ENCODE results near the gene HNRNPL.
"Not testable (repeated sequence)": the region's sequence is repeated elsewhere in the genome, so short reads cannot be mapped to it uniquely, and the experiment has no call there.

The HNRNPL gene

GRCh38 chr19:38821230-38821825 is 28.5 kb downstream of the HNRNPL start:
- DNase-seq = not testable (repeated sequence)

- no peak for DNase-seq
Measured at GRCh38 chr19:38819231-38819920, 30.4 kb downstream of the HNRNPL start.

GRCh38 chr19:38817081-38817480 is 32.7 kb downstream of the HNRNPL start:
- DNase-seq = no peak

DNA sequence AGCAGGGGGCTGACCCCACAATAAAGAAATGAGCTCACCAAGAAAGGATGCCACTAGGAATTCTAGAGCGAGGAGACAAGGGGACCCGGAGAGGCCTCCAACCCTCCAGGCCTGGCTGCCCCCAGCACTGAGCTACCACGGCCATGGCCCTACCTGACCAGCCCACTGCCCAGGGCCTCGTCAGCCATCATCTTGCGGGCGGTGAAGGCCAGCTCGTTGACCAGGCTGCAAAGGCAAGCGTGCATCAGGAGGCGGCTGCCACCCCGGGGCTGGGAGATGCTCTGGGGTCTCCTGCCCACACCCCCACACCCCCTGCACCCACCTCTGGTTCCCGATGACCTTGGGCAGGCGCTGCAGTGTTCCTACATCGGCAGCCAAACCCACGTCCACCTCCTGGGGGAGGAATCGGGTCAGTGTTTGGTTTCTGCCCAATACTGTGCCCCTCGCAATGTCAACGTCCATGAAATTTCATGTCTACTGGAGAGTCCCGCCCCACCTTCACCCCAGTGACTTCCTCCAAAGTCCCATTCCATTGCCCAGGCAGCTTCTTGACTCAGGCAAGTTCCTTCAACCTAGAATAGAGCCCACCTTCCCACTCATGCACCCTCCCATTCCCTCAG is 33.5 kb downstream of the HNRNPL start:
- no peak for DNase-seq

DNA sequence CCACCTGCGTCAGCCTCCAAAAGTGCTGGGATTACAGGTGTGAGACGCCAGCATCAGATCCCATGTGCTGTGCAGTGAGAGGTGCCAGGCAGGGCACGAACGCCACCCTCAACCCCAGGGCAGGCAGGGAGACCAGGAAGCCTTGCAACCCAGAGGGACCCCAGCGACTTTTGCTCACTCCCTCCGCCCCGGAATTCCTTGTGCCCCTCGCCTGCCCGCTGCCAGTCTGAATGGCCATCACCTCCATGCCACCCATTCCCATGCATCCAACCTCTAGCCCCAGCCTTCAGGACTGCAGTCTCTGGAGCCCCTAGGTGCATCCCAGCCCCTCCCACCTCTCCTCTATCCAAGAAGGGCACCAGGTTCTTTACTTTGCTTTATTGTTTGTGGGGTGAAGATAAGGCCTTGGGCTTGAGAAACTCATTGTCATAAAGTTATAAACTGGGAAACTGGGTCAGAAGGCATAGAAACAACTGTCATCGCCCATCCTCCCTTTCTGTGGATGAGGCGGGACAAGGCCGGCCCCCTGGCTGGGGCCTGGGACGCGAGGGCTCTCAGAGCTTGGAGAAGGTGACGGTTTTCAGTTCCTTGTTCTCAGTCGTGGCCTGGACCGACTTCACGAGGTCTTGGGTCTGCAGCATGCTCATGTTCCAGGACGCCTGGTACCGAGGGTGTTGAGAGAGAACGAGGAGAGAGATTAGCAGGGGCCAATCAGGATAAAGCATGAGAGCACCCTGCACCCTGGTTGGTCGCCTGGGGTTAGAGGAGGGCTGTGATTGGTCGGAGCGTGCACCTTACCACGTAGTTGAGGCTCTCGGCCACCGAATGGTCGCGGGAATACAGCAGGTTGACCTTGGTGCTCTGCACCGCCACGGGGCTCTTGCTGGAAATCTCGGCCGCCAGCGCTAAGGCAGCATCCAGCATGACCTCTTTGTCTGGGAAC is 34.5 kb downstream of the HNRNPL start:
- DNase-seq = no peak

DNA sequence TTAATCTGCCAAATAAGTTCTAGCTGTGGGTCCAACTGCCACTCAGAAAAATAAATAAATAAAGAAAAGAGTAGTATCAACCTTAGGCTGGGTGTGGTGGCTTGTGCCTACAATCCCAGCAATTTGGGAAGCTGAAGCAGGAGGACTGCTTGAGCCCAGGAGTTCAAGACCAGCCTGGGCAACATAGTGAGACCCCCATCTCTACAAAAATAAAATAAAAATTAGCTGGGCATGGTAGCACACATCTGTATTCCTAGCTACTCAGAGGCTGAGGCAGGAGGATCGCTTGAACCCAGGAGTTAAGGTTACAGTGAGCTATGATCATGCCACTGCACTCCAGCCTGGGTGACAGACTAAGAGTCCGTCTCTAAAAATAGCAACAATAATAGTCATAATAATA is 35.9 kb downstream of the HNRNPL start:
- DNase-seq = not testable (repeated sequence)

- DNase-seq = no peak
Measured at GRCh38 chr19:38813323-38813722, 36.5 kb downstream of the HNRNPL start.

- DNase-seq = no peak
Measured at GRCh38 chr19:38812841-38813320, 36.9 kb downstream of the HNRNPL start, which contains the start of gene LGALS4. TSS of gene LGALS4 (minus strand) at chr19:38812945. CDS start at chr19:38812886, 59 bp downstream.

- DNase-seq = no peak
Measured at GRCh38 chr19:38812009-38812840, 37.6 kb downstream of the HNRNPL start.

DNA sequence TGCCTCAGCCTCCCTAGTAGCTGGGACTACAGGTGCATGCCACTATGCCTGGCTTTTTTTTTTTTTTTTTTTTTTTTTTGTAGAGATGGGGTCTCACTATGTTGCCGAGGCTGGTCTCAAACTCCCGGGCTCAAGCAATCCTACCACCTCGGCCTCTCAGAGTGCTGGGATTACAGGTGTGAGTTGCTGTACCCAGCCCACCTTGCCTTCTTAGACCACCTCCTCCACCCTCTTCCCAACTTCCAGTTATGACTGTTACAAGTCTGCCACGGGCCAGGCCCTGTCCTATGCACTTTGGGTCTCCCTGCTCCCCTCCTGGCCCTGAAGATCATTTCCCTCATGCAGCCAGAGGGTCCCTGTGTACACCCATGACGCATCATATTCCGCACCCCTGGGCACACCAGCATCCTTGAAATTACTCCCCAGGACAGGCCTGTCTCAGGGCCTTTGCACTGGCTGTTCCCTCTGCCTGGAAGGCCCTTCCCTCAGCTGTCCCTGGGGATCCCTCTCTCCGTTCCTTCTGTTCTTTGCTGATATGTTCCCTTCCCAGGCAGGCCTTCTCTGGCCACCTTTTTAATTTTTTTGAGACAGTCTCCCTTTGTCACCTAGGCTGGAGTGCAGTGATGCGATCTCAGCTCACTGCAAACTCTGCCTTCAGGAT is 40.1 kb downstream of the HNRNPL start:
- no peak for DNase-seq

DNA sequence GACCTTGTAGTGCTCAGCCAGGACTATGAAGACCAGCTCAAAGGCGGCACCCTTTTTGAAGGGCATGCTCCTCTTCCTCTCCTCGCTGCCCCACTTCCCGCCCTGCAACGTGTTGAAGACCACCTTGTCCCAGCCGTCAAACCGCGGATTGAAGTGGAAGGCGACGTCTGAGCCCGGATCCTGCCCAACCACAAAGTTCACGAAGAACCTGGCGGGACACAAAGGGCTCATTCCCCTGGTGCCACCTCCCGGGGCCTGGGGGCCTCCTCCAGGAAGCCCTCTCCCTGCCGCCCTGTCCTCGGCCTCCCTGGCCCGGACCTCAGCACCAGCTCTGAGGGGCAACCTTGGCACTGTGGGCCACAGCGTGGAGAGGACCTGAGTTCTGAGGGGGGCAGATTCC is 41.0 kb downstream of the HNRNPL start:
- DNase-seq = no peak

- not testable (repeated sequence) for DNase-seq
Measured at GRCh38 chr19:38807374-38808098, 42.2 kb downstream of the HNRNPL start.

DNA sequence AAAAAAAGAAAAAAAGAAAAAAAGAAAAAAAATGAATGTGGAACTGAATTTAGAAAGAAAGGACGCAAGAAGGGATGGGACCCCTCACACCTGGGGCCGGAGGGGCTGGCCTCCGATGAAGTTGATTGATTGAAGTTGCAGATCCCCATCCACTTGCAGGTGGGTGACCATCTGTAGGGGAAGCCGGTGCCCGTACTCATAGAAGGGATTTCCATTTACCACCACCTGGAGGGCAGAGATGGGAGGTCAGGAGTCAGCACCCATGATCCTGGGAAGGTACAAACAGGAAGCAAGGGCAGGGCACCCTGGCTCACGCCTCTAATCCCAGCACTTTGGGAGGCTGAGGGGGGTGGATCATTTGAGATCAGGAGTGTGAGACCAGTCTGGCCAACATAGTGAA is 43.4 kb downstream of the HNRNPL start:
- DNase-seq = no peak

GRCh38 chr19:38805180-38805579 is 44.6 kb downstream of the HNRNPL start:
- DNase-seq = no peak

DNA sequence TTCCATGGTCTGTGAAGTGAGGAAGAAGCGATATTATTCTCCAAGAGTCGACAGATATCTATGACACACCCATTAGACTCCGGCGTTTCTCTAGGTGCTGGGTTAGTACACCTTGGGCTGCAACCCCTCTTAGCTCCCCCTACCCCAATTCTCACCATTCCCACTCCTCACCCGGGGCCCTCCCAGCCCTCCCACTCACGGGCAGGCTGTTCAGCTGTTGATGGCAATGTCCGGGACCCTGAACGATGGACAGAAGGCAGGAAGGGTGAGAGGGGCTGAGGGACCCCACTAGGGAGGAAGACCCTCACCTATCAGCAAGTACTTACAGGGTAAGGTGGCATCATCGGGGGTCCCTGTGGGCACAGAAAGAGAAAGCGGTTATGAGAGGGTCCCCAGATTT is 46.2 kb downstream of the HNRNPL start:
- no peak for DNase-seq

DNA sequence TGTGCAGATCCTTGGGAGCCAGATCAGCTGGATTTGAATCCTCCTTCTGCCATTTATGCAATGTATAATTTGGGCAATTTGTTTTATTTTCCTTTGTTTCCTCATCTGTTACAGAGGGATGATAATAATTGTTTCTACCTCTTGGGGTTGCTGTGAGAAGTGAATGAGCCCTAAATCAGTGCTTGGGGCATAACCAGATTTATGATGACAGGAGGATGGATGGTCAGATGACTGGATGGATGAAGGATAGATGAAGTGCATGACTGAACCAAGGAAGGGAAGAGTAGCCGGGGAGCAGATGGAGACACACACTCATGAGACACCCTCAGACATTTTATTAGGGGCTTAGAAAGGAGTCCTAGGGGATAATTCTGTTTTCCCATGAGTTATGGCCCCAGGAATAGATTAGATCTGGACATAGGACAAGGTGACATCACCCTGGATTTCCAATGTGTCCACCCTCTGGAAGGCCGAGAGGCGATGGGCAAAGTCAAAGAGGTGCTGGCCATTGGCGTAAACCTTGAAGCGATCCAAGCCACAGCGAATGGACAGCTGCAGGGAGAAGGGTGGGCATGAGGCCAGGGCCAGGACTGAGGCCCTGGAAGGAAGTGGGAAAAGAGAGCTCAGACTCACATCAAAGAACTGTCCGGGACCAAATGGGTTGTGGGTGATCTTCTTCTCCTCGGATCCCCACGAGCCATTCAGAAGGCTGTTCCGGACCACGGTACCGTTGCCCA is 48.3 kb downstream of the HNRNPL start:
- no peak for DNase-seq

DNA sequence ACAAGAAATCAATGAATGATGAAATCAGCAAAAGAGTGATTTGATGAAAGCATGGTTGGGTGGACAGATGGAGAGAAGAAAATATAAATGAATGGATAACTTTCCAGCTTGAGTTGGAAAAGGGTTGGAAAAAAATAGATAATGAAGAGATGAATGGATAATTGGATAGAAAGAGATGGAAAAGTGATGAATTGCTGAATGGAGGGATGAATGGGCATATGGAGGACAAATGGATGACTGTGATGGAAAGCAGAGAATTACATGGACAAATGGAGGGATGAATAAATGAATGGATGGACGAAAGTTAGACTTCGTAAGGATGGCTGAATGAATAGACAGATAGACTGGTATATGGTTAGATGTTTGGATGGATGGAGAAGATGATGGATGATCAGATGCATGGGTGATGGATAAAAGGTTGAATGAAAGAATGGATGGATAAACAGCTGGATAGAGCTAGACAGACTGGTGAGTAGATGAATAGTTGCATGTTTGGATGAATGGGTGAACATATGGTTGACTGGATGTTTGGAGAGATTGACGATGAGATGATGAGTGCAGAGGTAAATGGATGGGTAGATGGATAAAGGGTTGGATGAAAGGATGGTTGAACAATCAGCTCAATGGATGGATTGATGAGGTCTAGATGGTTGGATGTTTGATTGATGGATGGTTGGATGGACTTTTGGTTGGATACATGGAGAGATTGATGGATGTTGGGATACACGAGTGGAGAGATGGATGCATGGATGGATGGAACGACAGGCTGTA is 49.0 kb downstream of the HNRNPL start:
- no peak for DNase-seq

GRCh38 chr19:38799104-38799503 is 50.7 kb downstream of the HNRNPL start:
- no peak for DNase-seq

DNA sequence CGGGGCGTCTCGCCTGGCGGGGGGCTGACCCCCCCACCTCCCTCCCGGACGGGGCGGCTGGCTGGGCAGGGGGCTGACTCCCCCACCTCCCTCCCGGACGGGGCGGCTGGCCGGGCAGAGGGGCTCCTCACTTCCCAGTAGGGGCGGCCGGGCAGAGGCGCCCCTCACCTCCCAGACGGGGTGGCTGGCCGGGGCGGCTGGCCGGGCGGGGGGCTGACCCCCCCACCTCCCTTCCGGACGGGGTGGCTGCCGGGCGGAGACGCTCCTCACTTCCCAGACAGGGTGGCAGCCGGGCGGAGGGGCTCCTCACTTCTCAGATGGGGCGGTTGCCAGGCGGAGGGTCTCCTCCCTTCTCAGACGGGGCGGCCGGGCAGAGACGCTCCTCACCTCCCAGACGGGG is 52.0 kb downstream of the HNRNPL start:
- not testable (repeated sequence) for DNase-seq

Data from CD4-positive, alpha-beta T cell treated with Interleukin-21 for 1 hour (primary cell).